Hindlimb muscle (tissue), 1 donor: ENCODE data around the gene AUTS2. TPM values are rescaled to one million over a fixed set of nuclear protein-coding genes. Genes with fewer than 3 reads are reported as not detected.

ENCODE experiments used
- DNase-seq: peaks from one replicate; pipeline ENCODE4 v3.0.0-alpha.2; 2013
- polyA plus RNA-seq: library from polyadenylated mRNA; unstranded; fragments of 120-200 nt; gene quantifications from one replicate; pipeline ENCODE4 v1.2.1, GENCODE V29; 2013; ENCODE audit not compliant: insufficient read length

Gene AUTS2
- polyA plus RNA-seq, 1 donor: 80.5 TPM

DNA sequence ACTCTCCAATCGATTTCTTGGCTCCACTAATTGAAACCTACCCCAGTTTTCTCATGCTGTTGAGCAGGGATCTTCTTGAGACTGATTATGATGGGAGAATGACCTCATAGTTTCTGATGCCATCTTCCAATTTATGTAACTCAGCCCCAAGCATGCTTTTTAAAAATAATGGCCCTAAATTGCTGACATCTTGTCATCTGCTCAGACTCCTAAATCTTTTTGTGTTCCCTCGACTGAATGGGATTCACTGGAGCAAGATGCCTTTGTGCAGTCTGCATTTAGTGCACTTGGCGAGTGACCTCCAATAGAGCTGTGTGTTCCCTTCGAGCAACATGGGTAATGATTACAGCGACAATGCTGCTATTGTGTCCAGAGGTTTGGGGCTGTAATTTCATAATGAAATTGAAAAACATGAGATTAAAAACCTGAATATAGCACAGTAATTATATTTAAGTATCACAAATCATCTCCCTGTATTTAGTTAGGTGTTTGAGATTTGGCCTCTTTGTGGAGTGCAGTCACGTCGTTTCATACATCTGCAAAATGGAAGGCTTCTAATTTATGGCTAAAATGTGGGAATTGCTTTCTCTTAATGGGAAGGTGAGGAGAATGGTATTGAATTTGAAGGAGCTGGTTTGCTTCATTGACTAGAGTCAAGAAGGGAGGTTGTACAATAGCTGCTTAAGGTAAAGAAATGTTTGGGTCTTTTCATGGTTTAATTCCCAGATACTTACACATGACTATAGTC, 192.9 kb downstream of the AUTS2 start:
- no peak for DNase-seq

- no peak for DNase-seq
These were observed 193.5 kb downstream of the AUTS2 start for GRCh38 chr7:69791739-69792138.

GRCh38 chr7:69795932-69796331, 197.7 kb downstream of the AUTS2 start:
- DNase-seq: no peak

DNA sequence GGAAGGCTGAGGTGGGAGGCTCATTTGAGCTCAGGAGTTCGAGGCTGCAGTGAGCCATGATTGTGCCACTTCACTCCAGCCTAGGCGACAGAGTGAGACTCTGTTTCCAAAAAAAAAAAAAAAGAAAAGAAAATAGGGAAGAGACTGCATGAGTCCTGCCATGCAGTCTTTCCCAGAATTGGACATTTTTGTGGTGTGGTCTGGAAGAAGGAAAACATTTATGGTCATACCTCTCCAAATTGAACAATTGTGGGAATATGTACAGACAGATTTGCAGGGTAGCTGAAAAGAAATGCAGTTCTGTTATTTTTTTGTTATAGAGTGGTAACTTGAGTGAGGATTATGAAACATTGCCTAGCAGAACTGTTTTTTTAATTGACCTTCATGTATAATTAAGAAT, 198.1 kb downstream of the AUTS2 start:
- no peak for DNase-seq

- DNase-seq: no peak
These were observed 200.9 kb downstream of the AUTS2 start for GRCh38 chr7:69799048-69799697.

DNA sequence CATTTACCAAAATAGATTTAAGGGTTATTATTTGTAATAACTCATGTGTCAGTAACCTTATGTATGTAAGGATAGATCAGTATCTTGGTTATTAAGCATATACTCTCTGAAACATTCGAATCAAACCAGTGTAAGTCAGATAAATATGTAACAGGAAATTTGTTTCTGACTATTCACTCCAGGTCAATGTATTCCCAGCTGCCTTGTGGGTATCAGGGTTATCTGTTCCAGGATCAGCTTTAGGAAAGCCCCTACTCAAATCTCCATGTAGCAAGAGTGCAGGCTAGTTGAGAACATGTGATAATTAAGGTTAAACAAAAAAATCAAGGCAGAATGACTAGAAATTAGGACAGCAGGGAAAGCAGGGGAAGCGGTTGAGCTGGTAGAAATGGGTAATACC, 201.7 kb downstream of the AUTS2 start:
- DNase-seq: no peak

GRCh38 chr7:69800495-69800894, 202.2 kb downstream of the AUTS2 start:
- no peak for DNase-seq

GRCh38 chr7:69801729-69802682, 203.7 kb downstream of the AUTS2 start:
- no peak for DNase-seq

DNA sequence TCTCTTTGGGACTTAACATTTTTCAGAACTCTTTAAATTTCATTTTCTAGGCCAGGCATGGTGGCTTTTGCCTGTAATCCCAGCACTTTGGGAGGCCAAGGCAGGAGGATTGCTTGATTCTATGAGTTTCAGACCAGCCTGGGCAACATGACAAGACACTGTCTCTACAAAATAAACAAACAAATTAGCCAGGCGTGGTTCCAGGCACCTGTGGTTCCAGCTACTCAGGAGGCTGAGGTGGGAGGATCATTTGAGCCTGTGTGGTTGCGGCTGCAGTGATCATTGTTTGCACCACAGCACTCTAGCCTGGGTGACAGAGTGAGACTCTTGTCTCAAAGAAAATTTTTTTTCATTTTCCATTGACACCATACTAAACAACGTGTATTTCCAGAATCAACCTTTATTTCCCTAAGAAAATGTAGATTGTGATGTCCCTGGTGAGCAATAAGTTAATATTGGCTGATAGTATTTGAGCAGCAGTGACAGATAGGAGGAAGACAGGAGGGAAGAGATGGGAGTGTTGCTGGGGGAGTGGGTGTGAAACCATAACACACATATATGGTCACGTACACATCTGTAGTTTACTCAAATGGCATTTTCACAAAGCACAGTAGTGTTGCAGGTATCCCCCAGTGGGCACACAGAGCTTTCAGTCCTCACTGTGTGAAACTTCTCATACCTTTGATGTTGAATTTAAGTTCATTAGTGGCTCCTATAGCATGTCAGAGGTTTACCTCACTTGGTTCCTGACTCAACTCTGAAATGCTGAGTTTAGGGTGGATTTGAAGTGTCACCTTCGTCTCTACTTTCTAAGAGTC, 205.6 kb downstream of the AUTS2 start:
- no peak for DNase-seq

DNA sequence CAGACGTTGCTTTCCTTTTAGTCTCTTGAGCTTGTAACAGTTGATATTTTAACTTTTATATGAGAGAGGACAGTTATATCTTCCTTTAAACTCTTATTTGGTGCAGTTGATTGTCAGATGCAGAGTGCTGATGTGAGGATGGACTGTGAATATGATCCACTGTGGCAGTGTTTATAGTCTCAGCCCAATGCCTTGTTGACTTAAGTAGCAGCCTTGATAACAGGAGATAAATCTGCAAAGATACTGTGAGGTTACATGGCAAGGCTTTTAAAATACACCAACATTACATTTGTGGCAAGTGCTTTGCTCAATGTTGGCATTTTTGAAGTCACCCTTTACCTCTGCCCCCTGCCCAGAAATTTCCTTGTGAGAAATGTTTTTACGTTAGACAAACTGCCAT, 206.7 kb downstream of the AUTS2 start:
- DNase-seq: no peak

DNA sequence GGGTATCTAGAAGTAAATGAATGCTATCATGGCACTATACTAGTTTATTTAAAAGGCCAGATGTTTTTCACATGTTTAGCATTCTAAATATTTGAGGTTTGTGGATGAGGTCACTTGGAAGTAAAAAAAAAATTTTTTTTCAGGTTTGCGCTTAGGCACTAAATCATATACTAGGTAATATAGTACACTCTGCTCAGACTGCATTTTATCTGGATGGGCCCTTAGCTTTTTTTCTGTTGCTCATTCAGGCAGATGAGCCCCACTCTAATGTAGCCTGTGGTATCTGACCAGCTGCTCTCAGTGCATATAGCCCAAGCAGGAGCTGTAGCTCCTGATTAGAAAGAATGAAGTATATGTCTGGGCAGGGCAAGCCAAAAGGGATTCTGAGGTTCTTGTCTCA, 210.1 kb downstream of the AUTS2 start:
- DNase-seq: no peak

DNA sequence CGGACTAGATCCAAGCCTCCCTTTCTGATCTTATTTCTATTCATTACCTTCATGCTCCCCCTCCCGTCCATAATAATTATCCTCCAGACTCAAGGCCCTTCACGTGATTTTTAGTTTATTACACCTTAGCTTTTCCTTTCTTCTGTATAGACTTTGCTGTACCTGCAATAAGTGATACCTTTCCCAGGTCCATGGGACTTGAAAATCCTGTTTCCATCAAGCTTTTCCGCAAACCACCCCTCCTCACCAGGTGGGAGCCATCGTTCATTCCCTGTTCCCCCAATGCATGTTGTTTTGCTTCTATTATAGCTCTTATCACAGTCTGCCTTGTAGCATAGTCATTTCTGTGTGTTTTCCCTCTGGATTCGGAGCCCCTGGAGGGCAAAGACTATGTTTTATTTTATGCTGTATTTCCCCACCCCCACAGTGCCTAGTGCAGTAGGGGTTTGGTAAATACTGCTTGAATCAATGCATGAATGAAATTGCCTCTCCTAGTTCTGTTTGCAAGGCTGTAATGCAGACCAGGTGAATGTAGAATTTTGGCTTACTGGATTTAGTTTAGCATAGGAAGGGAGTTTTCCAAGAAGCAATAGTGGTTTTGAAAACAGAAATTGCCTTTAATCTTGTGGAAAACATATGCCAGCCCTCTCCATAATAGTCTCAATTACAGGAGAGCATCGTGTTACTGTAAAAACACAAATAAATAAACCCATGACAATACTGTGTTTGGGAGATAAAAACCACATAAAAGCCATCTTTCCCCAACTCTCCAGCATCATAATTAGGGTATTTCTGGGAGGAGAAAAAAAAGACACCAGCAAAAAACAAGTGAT, 213.4 kb downstream of the AUTS2 start:
- DNase-seq: no peak

GRCh38 chr7:69812756-69813155, 214.5 kb downstream of the AUTS2 start:
- no peak for DNase-seq

DNA sequence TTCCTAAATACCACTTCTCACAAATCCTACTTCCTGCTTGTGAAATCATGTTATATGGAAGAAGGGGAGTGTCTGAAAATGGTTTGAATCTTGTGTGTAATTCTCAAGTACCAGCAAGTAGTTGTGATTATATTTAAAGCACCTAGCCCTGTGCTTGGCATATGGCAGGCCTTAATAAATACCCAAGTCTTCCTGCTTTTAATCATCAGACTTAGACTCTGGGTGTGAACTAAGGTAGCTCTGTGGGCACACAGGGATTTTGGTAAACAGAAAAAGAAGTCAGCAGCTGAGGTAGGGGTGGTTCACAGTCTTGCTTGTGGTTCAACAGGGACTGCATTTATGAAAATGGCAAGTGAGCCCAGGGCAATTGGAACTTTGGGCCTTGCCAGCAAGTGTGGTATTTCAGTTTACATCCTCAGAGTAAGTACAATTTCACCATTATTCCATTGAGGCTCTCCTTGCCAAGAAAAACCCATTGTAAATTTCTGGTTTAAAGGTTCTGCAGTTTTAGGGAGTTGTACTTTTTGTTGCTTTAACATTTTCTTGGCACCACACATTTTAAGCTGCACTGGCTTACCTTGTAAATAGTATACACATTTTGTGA, 215.5 kb downstream of the AUTS2 start:
- no peak for DNase-seq

DNA sequence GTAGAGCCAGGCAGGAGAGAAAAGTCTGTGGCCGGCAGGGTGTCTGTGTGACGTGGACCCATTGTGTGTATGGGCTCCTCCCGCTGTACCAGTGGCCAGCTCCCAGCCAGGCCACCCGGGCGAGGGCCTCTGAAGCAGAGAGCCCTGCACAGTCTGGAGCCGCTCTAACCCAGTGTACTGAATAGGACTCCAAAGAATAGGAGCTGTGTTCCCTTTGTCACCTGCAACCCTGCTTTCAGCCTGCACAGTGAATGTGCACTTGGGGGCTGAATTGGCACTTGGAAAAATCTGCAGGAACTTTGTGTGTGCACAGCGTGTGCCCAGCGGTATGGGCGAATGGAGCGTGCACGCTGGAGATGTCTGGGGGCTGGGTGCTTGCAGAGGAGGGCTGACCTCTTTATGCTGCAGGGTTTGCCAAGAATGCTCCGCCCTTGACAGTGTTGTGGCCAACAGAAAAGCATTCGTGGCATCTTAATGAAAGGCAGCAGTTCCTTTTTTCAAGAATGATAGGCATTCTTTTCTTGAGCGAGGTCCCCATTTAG, 216.2 kb downstream of the AUTS2 start:
- no peak for DNase-seq

GRCh38 chr7:69816501-69816900, 218.2 kb downstream of the AUTS2 start:
- no peak for DNase-seq

DNA sequence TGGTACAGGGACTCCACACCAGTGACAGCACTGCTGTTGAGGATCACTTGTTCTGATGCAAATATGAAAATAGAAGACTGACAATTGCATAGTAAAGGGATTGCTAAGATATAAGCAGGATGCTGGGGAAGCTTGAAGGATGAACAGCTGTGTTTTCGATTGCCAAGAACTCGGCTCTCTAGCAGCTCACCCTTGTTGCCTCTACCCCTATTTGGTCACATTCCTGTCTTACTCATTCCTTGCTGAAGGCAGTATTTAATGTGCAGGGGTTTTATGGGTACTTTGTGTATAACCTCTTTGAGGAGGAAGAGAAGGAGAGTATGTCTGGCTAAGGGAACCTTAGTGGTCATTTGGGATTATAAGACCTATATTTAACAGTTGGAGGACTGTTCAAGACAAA, 218.8 kb downstream of the AUTS2 start:
- peak; percentile 28 for DNase-seq

- no peak for DNase-seq
These were observed 219.8 kb downstream of the AUTS2 start for GRCh38 chr7:69817841-69818635.

- no peak for DNase-seq
These were observed 220.5 kb downstream of the AUTS2 start for GRCh38 chr7:69818636-69819332.
